Measurements from ENCODE around the gene APEX2.
"Not testable (repeated sequence)": the region's sequence is repeated elsewhere in the genome, so short reads cannot be mapped to it uniquely, and the experiment has no call there.

The APEX2 gene

DNA sequence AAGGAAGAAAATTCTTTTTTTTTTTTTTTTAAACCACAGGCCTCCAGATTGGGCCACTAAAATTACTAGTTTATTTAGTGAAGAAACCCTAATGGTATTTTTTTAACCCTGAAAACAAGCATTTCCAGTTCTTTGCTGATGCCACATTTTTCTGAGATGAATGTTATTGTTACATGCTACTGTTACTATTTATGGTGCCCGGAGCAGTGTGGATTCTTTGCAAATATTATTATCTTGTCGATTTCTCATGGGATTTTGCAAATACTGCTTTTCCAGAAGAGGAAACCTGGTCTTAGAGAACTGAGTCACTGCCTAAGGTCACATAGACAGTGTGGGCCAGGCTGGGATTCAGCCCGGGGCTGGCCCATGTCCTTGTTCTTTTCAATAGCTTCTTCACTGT, 39.3 kb downstream of the APEX2 start:
- no peak for DNase-seq (ENCODE audit: low spot score)
- TF ChIP-seq, protein P1, sequence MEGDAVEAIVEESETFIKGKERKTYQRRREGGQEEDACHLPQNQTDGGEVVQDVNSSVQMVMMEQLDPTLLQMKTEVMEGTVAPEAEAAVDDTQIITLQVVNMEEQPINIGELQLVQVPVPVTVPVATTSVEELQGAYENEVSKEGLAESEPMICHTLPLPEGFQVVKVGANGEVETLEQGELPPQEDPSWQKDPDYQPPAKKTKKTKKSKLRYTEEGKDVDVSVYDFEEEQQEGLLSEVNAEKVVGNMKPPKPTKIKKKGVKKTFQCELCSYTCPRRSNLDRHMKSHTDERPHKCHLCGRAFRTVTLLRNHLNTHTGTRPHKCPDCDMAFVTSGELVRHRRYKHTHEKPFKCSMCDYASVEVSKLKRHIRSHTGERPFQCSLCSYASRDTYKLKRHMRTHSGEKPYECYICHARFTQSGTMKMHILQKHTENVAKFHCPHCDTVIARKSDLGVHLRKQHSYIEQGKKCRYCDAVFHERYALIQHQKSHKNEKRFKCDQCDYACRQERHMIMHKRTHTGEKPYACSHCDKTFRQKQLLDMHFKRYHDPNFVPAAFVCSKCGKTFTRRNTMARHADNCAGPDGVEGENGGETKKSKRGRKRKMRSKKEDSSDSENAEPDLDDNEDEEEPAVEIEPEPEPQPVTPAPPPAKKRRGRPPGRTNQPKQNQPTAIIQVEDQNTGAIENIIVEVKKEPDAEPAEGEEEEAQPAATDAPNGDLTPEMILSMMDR (IDR thresholded peaks at IDR 0.05; ENCODE audit: borderline replicate concordance, control extremely low read depth, extremely low read depth, insufficient read depth, missing control alignments): no peak
- in situ Hi-C loops (cut with MboI; ENCODE audit: low sequenced_read_pairs, unreplicated experiment): loop anchor here (25.0 kb wide), 1 partner anchor 102 kb away; no protein-coding TSS in a partner anchor

DNA sequence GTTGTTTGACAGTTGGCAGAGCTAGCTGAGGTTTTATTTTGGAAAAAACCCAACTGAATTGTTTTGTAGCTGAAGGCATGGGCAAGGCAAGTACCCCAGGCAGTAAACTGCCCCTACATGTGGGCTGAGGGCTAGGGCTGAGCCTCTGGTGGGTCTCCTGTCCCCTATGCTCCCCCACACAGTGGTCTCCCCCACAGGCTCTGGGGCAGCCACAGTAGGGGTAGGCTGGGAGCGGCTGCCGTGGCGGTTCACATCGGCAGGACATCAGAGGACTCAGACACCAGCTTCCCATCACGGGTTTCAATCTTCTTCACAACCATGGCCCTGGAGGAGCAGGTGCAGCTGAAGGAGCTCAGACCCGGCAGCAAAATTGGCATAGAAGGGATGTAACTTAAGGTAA, 41.4 kb downstream of the APEX2 start:
- TF ChIP-seq, protein P1 (IDR thresholded peaks at IDR 0.05; ENCODE audit: borderline replicate concordance, control extremely low read depth, extremely low read depth, insufficient read depth, missing control alignments): no peak
- DNase-seq (ENCODE audit: low spot score): no peak
- in situ Hi-C loops (cut with MboI; ENCODE audit: low sequenced_read_pairs, unreplicated experiment): loop anchor here (25.0 kb wide), 1 partner anchor 104 kb away; no protein-coding TSS in a partner anchor

DNA sequence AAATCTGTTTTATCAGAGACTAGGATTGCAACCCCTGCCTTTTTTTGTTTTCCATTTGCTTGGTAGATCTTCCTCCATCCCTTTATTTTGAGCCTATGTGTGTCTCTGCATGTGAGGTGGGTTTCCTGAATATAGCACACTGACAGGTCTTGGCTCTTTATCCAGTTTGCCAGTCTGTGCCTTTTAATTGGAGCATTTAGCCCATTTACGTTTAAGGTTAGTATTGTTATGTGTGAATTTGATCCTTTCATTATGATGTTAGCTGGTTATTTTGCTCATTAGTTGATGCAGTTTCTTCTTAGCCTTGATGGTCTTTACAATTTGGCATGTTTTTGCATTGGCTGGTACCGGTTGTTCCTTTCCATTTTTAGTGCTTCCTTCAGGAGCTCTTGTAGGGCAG, 50.4 kb downstream of the APEX2 start:
- in situ Hi-C loops (cut with MboI; ENCODE audit: low sequenced_read_pairs, unreplicated experiment); DNase-seq (ENCODE audit: low spot score): not testable (repeated sequence)

DNA sequence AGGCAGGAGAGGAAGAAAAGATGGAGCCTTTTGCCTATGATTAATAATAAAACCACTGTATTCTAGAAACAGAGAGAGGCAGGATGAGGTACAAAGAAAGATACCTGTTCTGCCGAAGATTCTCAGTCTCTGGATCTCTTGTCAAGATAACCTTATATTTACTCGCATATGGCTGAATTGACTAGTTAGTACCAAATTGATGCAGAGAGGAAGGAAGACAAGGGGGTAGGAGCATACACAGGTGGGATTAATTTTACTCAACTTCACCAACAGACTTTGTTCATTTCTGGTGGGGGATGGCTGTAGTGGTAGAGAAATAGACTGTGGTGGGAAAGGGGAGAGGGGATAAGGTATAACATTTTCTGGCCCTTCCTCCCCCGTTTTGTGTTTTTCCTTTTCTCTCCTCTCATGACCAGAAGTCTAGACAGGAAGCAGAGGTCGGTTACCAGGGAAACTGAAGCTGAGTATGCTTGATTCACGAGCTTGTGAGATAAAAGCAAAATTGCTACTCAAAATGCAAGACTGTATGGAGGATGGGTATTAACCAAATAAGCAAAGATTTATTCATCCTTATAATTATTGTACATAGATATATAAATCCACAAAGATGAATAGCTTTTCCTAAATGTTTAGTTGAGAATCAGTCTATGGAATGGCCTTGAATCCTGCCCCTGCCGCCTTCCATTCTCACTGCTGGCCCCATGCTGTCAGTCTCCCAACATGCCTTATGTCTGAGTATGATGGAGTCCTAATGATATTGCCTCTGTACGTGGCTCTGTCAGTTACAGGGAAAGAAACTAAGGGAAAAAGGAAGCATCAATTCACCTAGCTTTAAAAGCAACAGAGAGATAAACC, 56.9 kb downstream of the APEX2 start:
- TF ChIP-seq, protein P1 (IDR thresholded peaks at IDR 0.05; ENCODE audit: borderline replicate concordance, control extremely low read depth, extremely low read depth, insufficient read depth, missing control alignments): no peak
- DNase-seq (ENCODE audit: low spot score): no peak
- in situ Hi-C loops (cut with MboI; ENCODE audit: low sequenced_read_pairs, unreplicated experiment): no loop called here

DNA sequence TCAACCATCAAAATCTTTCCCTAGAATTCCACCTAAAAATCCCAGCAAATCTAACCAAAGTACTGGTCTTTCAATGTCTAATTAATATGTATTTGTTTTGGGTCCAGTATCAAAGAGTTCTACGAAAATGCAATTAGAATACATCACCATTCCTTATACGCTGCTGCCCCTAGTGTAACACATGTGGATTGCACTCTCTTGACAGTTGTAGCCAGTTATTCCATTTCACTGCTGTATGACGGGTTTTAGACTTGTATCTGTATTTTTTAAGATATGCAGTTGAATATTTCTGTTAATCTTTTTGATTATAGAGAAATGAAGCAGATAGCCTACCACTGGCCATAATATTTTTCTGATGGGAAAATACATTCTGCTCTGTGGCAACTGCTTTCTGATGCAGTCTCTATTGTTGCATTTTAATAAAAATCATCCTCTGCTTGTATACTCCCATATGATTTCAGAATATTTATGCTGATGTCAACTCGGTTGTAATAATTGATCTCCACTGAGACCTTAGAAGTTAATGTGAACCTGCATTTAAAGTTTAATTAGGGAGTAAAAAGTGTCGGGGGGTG, 57.6 kb downstream of the APEX2 start:
- DNase-seq (ENCODE audit: low spot score): peak; percentile 30
- TF ChIP-seq, protein P1 (IDR thresholded peaks at IDR 0.05; ENCODE audit: borderline replicate concordance, control extremely low read depth, extremely low read depth, insufficient read depth, missing control alignments): peak; percentile 55
- in situ Hi-C loops (cut with MboI; ENCODE audit: low sequenced_read_pairs, unreplicated experiment): no loop called here
